Measurements from ENCODE around the gene FCHSD2.

- TF ChIP-seq, protein P1, sequence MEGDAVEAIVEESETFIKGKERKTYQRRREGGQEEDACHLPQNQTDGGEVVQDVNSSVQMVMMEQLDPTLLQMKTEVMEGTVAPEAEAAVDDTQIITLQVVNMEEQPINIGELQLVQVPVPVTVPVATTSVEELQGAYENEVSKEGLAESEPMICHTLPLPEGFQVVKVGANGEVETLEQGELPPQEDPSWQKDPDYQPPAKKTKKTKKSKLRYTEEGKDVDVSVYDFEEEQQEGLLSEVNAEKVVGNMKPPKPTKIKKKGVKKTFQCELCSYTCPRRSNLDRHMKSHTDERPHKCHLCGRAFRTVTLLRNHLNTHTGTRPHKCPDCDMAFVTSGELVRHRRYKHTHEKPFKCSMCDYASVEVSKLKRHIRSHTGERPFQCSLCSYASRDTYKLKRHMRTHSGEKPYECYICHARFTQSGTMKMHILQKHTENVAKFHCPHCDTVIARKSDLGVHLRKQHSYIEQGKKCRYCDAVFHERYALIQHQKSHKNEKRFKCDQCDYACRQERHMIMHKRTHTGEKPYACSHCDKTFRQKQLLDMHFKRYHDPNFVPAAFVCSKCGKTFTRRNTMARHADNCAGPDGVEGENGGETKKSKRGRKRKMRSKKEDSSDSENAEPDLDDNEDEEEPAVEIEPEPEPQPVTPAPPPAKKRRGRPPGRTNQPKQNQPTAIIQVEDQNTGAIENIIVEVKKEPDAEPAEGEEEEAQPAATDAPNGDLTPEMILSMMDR (IDR thresholded peaks at IDR 0.05): no peak
- TF ChIP-seq POLR2AphosphoS5 (IDR thresholded peaks at IDR 0.05): no peak
Observed at GRCh38 chr11:72869831-72870230, 272.3 kb downstream of the FCHSD2 start.

Data from suprapubic skin (tissue), 3 donors.